A549 (cell line): ENCODE measurements around the gene ATP6V1G2. TPM values are rescaled to one million over a fixed set of nuclear protein-coding genes. Genes with fewer than 3 reads are reported as not detected.
A peak's percentile ranks its signal among the peaks of the same experiment; 100 is the strongest.

Experiments
- ATAC-seq, 2 experiments: fragments of 200-7000 bp in 1 of 2; fragments of >200 bp in 1 of 2; cut with Nextera tagmentation in 1 of 2; cut with Tn5 transposase in 1 of 2; 3 replicates each; pipeline versions ENCODE4 v1.8.0 to v1.9.1; 2018 to 2020; ENCODE audit warnings: mild to moderate bottlenecking in 1 of 2, moderate library complexity in 1 of 2
- CTCF ChIA-PET: fragments of 300-600 bp; sonication (Branson Sonifier 250); formaldehyde crosslinking; extraction: SDS; loops from one replicate; lab custom pipeline; 2021; ENCODE audit warnings: antibody characterized with exemption, inconsistent platforms; lab: Yijun Ruan, JAX
- POLR2A ChIA-PET: fragments of 350-600 bp; formaldehyde crosslinking; extraction: SDS; loops from one replicate; lab custom pipeline; 2021; ENCODE audit warnings: antibody characterized with exemption, inconsistent platforms; lab: Yijun Ruan, JAX
- DNase-seq, 2 experiments: peaks; one replicate each; pipeline versions ENCODE4 v3.0.0 to v3.0.0-alpha.2; 2011 to 2016; ENCODE audit warnings: low read depth in 1 of 2, low spot score in 1 of 2
- FAIRE-seq: peaks from 2 replicates; lab custom pipeline; 2011; peaks lifted over from hg19 to GRCh38; lab: Jason Lieb, UNC
- H3K27ac ChIP-seq, 2 experiments: fragments of >200 bp; sonication (Bioruptor Twin); formaldehyde crosslinking; 3 replicates each; pipeline ENCODE4 v1.5.1; 2016 to 2017
- H3K4me1 ChIP-seq: fragments of >200 bp; sonication (Bioruptor Twin); formaldehyde crosslinking; 3 replicates; pipeline ENCODE4 v1.6.1; 2016
- H3K4me2 ChIP-seq: fragments of >200 bp; sonication (Bioruptor Twin); formaldehyde crosslinking; 3 replicates; pipeline ENCODE4 v1.6.1; 2016
- H3K4me3 ChIP-seq: fragments of >200 bp; sonication (Bioruptor Twin); formaldehyde crosslinking; 3 replicates; pipeline ENCODE4 v1.5.1; 2016
- H3K9me3 ChIP-seq: fragments of >200 bp; sonication (Bioruptor Twin); formaldehyde crosslinking; 3 replicates; pipeline ENCODE4 v1.6.1; 2016
- BCL3 ChIP-seq: fragments of >200 bp; sonication (Bioruptor Twin); formaldehyde crosslinking; IDR thresholded peaks from 3 replicates; pipeline ENCODE4 v1.6.1; 2016
- CBX8 ChIP-seq: fragments of 200-600 bp; sonication (generic); IDR thresholded peaks from 2 replicates; pipeline ENCODE4 v1.6.1; 2016
- CEBPB ChIP-seq, 2 experiments: fragments of >200 bp in 1 of 2; sonication (Bioruptor Twin) in 1 of 2; formaldehyde crosslinking in 1 of 2; IDR thresholded peaks; 2 replicates each; pipeline ENCODE4 v1.6.1; 2012 to 2016
- EHF ChIP-seq: fragments of 250-450 bp; sonication (Bioruptor Pico); IDR thresholded peaks from 2 replicates; pipeline ENCODE4 v1.5.0; 2020; ENCODE audit warnings: mild to moderate bottlenecking
- ELK1 ChIP-seq: fragments of 150-350 bp; IDR thresholded peaks from 2 replicates; pipeline ENCODE4 v1.6.1; 2014; ENCODE audit warnings: low read depth, mild to moderate bottlenecking, low read length
- FOSB ChIP-seq: fragments of 250-450 bp; sonication (Bioruptor Pico); IDR thresholded peaks from 2 replicates; pipeline ENCODE4 v1.5.0; 2020; ENCODE audit warnings: mild to moderate bottlenecking, moderate library complexity
- FOSL2 ChIP-seq, 2 experiments: fragments of 450-650 bp in 1 of 2; fragments of >200 bp in 1 of 2; sonication (Bioruptor Twin) in 1 of 2; formaldehyde crosslinking; IDR thresholded peaks; 2 replicates each; pipeline versions ENCODE4 v1.5.0 to v1.6.1; 2016 to 2020; ENCODE audit warnings: mild to moderate bottlenecking in 1 of 2, moderate library complexity in 1 of 2
- FOXS1 ChIP-seq: fragments of 250-450 bp; sonication (Bioruptor Pico); IDR thresholded peaks from 2 replicates; pipeline ENCODE4 v1.5.0; 2020; ENCODE audit warnings: mild to moderate bottlenecking, moderate library complexity
- GATA3 ChIP-seq: IDR thresholded peaks from 2 replicates; pipeline ENCODE4 v1.6.1; 2012; ENCODE audit warnings: borderline replicate concordance
- HDAC2 ChIP-seq: fragments of 200-600 bp; sonication (generic); IDR thresholded peaks from 2 replicates; pipeline ENCODE4 v1.6.1; 2016
- HOXB13 ChIP-seq: fragments of 250-450 bp; sonication (Bioruptor Pico); IDR thresholded peaks from 2 replicates; pipeline ENCODE4 v1.5.0; 2020; ENCODE audit warnings: low read depth, mild to moderate bottlenecking, moderate library complexity
- HOXB5 ChIP-seq: fragments of 250-450 bp; sonication (Bioruptor Pico); IDR thresholded peaks from 2 replicates; pipeline ENCODE4 v1.5.0; 2020; ENCODE audit warnings: mild to moderate bottlenecking, moderate library complexity
- JUNB ChIP-seq: fragments of >200 bp; sonication (Bioruptor Twin); formaldehyde crosslinking; IDR thresholded peaks from 2 replicates; pipeline ENCODE4 v1.6.1; 2016
- KDM1A ChIP-seq: fragments of 200-600 bp; sonication (generic); IDR thresholded peaks from 2 replicates; pipeline ENCODE4 v1.6.1; 2016; ENCODE audit warnings: low read depth, mild to moderate bottlenecking
- KDM5A ChIP-seq: fragments of 200-600 bp; sonication (generic); IDR thresholded peaks from 2 replicates; pipeline ENCODE4 v1.6.1; 2016; ENCODE audit warnings: antibody characterized with exemption, mild to moderate bottlenecking
- MAFK ChIP-seq: fragments of 450-650 bp; IDR thresholded peaks from 2 replicates; pipeline ENCODE4 v1.6.1; 2014; ENCODE audit not compliant: partially characterized antibody
- MAZ ChIP-seq: fragments of 150-350 bp; IDR thresholded peaks from 2 replicates; pipeline ENCODE4 v1.6.1; 2014; ENCODE audit warnings: antibody characterized with exemption, low read depth, low read length, borderline replicate concordance
- MYC ChIP-seq: IDR thresholded peaks from 2 replicates; pipeline ENCODE4 v1.6.1; 2012; ENCODE audit warnings: mild to moderate bottlenecking, inconsistent platforms, low read length, improper control_type of control experiment, borderline replicate concordance
- NPAS2 ChIP-seq: fragments of 250-450 bp; sonication (Bioruptor Pico); IDR thresholded peaks from 2 replicates; pipeline ENCODE4 v1.8.0; 2022; ENCODE audit warnings: mild to moderate bottlenecking, moderate library complexity, borderline replicate concordance
- PHF8 ChIP-seq: fragments of 200-600 bp; sonication (generic); IDR thresholded peaks from 2 replicates; pipeline ENCODE4 v1.6.1; 2016; ENCODE audit warnings: low read depth, mild to moderate bottlenecking, antibody characterized with exemption, moderate library complexity, borderline replicate concordance
- POLR2A ChIP-seq: IDR thresholded peaks from 2 replicates; pipeline ENCODE4 v1.6.1; 2012; ENCODE audit warnings: mild to moderate bottlenecking, low read length
- POLR2AphosphoS2 ChIP-seq: conservative IDR thresholded peaks from 2 replicates; pipeline ENCODE4 v1.6.1; 2012; ENCODE audit warnings: low read length, improper control_type of control experiment, inconsistent platforms
- RAD21 ChIP-seq, 2 experiments: fragments of >200 bp in 1 of 2; sonication (Bioruptor Twin) in 1 of 2; formaldehyde crosslinking in 1 of 2; IDR thresholded peaks in 1 of 2; conservative IDR thresholded peaks in 1 of 2; 2 replicates in 1 of 2; 3 replicates in 1 of 2; pipeline ENCODE4 v1.6.1; 2012 to 2018; ENCODE audit warnings: inconsistent platforms in 1 of 2
- RCOR1 ChIP-seq: fragments of 150-350 bp; IDR thresholded peaks from 2 replicates; pipeline ENCODE4 v1.6.1; 2014; ENCODE audit warnings: antibody characterized with exemption, low read length, low read depth
- SMC3 ChIP-seq: fragments of >200 bp; sonication (Bioruptor Twin); formaldehyde crosslinking; IDR thresholded peaks from 3 replicates; pipeline ENCODE4 v1.6.1; 2018; ENCODE audit warnings: inconsistent platforms
- USF2 ChIP-seq: fragments of 450-650 bp; IDR thresholded peaks from 2 replicates; pipeline ENCODE4 v1.6.1; 2014; ENCODE audit warnings: antibody characterized with exemption
- ZNF302 ChIP-seq: fragments of 250-450 bp; sonication (Bioruptor Pico); IDR thresholded peaks from 2 replicates; pipeline ENCODE4 v1.9.0; 2021; ENCODE audit warnings: inconsistent platforms, mild to moderate bottlenecking, moderate library complexity
- ZSCAN20 ChIP-seq: fragments of 250-450 bp; sonication (Bioruptor Pico); IDR thresholded peaks from 2 replicates; pipeline ENCODE4 v1.8.0; 2022; ENCODE audit warnings: mild to moderate bottlenecking, moderate library complexity
- WGBS: methylation state at CpG from one replicate; pipeline ENCODE4 v1.1.6; 2017; ENCODE audit errors: missing lambda C conversion rate; 5-methylcytosine and 5-hydroxymethylcytosine counted together
- polyA plus RNA-seq, 4 experiments: library from polyadenylated mRNA; depleted of rRNA in 3 of 4; stranded (reverse); fragments of >200 nt; fragmentation: RNase III in 1 of 4; extraction: RNeasy Plus Mini Kit Qiagen cat#74134 plus additional on column Dnase treatment in 1 of 4; gene quantifications; 2 replicates in 3 of 4; 3 replicates in 1 of 4; pipeline ENCODE4 v1.2.3, GENCODE V29; 2011 to 2017
- TF ChIP-seq, protein P1 (sequence below): IDR thresholded peaks from 2 replicates; pipeline ENCODE4 v1.6.1; 2012
- TF ChIP-seq, protein P2 (sequence below): IDR thresholded peaks from 2 replicates; pipeline ENCODE4 v1.6.1; 2012
- TF ChIP-seq, protein P3 (sequence below): fragments of 250-450 bp; sonication (Bioruptor Pico); IDR thresholded peaks from 2 replicates; pipeline ENCODE4 v1.5.0; 2020; ENCODE audit warnings: low read depth, mild to moderate bottlenecking, moderate library complexity

Gene ATP6V1G2
- polyA plus RNA-seq, 2 of the 4 experiments (the other 2 are of a cell fraction), result 0.57 to 1.5 TPM

GRCh38 chr6:31581434-31582229, 35.2 kb upstream of the ATP6V1G2 start:
- ChIA-PET CTCF (interaction anchor here (0.9 to 18.3 kb wide), 11 partner anchors 12 to 90 kb away, joined by 3 to 338 read pairs (median 10); partner anchors contain the start of genes ATP6V1G2, LTA, NCR3 and NFKBIL1), POLR2A (interaction anchor here (0.8 kb wide), 1 partner anchor 17 kb away, joined by 4 read pairs; no protein-coding TSS in a partner anchor)
- H3K9me3 ChIP-seq, result no peaks in the 10 kb centered on the region
- ATAC-seq (peak; percentile 20 to 46; a peak in 4 of 6 replicates), DNase-seq (no peak), FAIRE-seq (no peak)
- H3K4me1 ChIP-seq, result peaks cover 6% of the 10 kb centered on the region; the same call in 1 of the 3 replicates
- 41% methylated on average over 19 of the region's 21 CpGs for WGBS
- H3K4me2 ChIP-seq, result peak overlapping the region; percentile 86
- peak overlapping the region; percentile 73 to 94 for H3K27ac ChIP-seq
- peak overlapping the region; percentile 63 for H3K4me3 ChIP-seq
- TF ChIP-seq HOXB13 (CRISPR knock-in tag), result no peak

DNA sequence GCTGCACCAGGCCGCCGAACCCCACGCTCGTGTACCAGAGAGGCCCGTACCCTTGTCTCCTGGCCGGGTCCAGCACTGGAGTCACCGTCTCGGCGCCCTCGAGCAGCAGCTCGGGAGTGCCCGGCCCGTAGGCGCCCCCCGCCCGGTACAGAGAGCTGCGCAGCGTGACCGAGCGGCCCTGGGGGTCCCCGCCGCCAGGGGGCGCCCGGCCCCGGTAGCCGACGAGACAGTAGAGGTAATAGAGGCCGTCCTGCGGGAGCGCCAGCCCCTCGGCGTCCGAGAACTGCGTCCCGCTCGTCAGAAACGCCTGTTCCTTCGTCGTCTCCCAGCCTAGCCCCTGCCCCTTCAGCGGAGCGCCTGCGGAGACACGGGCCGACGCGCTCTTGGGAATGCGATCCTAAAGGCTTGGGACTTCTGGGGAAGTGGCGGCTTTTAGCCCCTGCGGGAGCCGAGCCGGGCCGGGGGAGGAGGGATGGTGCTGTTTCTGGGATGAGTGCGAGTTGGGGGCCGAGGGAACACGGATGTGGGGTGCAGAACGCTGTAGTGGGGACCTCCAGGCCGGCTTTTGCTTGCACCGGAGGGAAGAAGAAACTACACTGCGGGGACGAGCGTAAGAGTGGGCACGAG, 34.5 kb upstream of the ATP6V1G2 start:
- WGBS, result 7% methylated on average over 13 of the region's 62 CpGs
- FAIRE-seq, result no peak
- TF ChIP-seq SMC3 (peak; percentile 76), GATA3 (no peak), MAFK (no peak), RCOR1 (no peak), POLR2A (peak; percentile 44), HOXB5 (no peak), USF2 (no peak), NPAS2 (no peak), MAZ (no peak), EHF (CRISPR knock-in tag) (no peak), ZSCAN20 (no peak), HDAC2 (no peak), ZNF302 (CRISPR knock-in tag) (no peak), PHF8 (peak; percentile 39; the same call in 1 of the 2 replicates), MYC (no peak), KDM5A (no peak), POLR2AphosphoS2 (no peak), RAD21 (conservative IDR thresholded peaks at IDR 0.05 in 1 of 2, IDR thresholded peaks at IDR 0.05 in 1 of 2) (peak; percentile 22 to 58; a peak in 4 of 5 replicates), CEBPB (IDR thresholded peaks at IDR 0.05) (no peak), FOSL2 (IDR thresholded peaks at IDR 0.05) (no peak), FOSL2 (CRISPR knock-in tag; IDR thresholded peaks at IDR 0.05) (no peak), FOXS1 (CRISPR knock-in tag) (no peak), CBX8 (no peak), FOSB (CRISPR knock-in tag) (no peak), KDM1A (no peak), JUNB (no peak), ELK1 (no peak), BCL3 (0 out of 3 replicates have a peak, but pooled peaks have one; percentile 24)
- TF ChIP-seq, protein P1, sequence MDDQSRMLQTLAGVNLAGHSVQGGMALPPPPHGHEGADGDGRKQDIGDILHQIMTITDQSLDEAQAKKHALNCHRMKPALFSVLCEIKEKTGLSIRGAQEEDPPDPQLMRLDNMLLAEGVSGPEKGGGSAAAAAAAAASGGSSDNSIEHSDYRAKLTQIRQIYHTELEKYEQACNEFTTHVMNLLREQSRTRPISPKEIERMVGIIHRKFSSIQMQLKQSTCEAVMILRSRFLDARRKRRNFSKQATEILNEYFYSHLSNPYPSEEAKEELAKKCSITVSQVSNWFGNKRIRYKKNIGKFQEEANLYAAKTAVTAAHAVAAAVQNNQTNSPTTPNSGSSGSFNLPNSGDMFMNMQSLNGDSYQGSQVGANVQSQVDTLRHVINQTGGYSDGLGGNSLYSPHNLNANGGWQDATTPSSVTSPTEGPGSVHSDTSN, result no peak
- TF ChIP-seq, protein P2, sequence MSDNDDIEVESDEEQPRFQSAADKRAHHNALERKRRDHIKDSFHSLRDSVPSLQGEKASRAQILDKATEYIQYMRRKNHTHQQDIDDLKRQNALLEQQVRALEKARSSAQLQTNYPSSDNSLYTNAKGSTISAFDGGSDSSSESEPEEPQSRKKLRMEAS, result peak; percentile 79
- TF ChIP-seq, protein P3, sequence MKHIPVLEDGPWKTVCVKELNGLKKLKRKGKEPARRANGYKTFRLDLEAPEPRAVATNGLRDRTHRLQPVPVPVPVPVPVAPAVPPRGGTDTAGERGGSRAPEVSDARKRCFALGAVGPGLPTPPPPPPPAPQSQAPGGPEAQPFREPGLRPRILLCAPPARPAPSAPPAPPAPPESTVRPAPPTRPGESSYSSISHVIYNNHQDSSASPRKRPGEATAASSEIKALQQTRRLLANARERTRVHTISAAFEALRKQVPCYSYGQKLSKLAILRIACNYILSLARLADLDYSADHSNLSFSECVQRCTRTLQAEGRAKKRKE (CRISPR knock-in tag), result no peak

More for the DNA sequence above, 34.5 kb upstream of the ATP6V1G2 start:
- Histone ChIP-seq H3K4me2 (peak overlapping the region; percentile 86), H3K27ac (peak overlapping the region; percentile 73 to 94), H3K9me3 (no peaks in the 10 kb centered on the region), H3K4me3 (peak overlapping the region; percentile 63), H3K4me1 (peaks cover 6% of the 10 kb centered on the region; the same call in 1 of the 3 replicates)
- POLR2A ChIA-PET, result interaction anchor here (0.8 to 1.0 kb wide), 2 partner anchors 18 to 234 kb away, joined by 3 to 4 read pairs; partner anchors contain the start of genes HSPA1A and HSPA1L
- DNase-seq, result peak; percentile 64 to 68
- ATAC-seq, result peak; percentile 94 to 99
- CTCF ChIA-PET, result interaction anchor here (0.6 to 18.3 kb wide), 17 partner anchors 11 to 200 kb away, joined by 3 to 338 read pairs (median 5); partner anchors contain the start of genes ATP6V1G2, LTA, NCR3 and NFKBIL1
